ENCODE measurements around the gene RNU5D-1. TPM values are rescaled to one million over a fixed set of nuclear protein-coding genes. Genes with fewer than 3 reads are reported as not detected.

Gene RNU5D-1
- total RNA-seq, 2 experiments from 2014 or later: not detected

DNA sequence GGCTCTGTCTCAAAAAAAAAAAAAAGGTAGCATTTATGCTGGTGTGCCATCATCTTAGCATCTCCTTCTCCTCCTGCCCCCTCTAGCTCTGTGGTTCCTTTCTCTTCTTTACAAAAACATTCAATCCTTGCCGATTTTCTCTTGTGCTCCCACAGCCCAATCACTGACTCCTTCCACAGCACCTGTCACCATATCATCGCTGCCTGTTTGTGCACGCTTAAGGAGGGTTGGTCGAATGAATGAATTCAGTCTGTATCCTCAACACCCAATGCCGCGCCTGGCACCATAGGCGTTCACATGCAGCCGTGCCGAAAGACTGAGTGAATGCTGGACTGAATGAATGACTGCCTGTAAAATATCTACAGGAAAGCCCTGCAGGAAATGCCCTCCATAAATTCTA is 7.9 kb downstream of the RNU5D-1 start:
- no peaks in the 10 kb centered on the region for H3K36me3 Mint-ChIP-seq
- peak overlapping the region; percentile 82 for H3K27ac Mint-ChIP-seq
- ATAC-seq: no peak
- H3K9me3 Mint-ChIP-seq (ENCODE audit: low read depth): no peaks in the 10 kb centered on the region
- H3K27me3 Mint-ChIP-seq: no peaks in the 10 kb centered on the region
- peak; percentile 48 for DNase-seq
- peaks cover 66% of the 10 kb centered on the region for H3K4me1 Mint-ChIP-seq
- CTCF ChIA-PET: interaction anchor here (0.9 to 3.2 kb wide), 5 partner anchors 8 to 862 kb away, joined by 4 to 56 read pairs (median 4); partner anchors contain the start of gene RNU5D-1
- H3K4me3 Mint-ChIP-seq: peak overlapping the region; percentile 50

DNA sequence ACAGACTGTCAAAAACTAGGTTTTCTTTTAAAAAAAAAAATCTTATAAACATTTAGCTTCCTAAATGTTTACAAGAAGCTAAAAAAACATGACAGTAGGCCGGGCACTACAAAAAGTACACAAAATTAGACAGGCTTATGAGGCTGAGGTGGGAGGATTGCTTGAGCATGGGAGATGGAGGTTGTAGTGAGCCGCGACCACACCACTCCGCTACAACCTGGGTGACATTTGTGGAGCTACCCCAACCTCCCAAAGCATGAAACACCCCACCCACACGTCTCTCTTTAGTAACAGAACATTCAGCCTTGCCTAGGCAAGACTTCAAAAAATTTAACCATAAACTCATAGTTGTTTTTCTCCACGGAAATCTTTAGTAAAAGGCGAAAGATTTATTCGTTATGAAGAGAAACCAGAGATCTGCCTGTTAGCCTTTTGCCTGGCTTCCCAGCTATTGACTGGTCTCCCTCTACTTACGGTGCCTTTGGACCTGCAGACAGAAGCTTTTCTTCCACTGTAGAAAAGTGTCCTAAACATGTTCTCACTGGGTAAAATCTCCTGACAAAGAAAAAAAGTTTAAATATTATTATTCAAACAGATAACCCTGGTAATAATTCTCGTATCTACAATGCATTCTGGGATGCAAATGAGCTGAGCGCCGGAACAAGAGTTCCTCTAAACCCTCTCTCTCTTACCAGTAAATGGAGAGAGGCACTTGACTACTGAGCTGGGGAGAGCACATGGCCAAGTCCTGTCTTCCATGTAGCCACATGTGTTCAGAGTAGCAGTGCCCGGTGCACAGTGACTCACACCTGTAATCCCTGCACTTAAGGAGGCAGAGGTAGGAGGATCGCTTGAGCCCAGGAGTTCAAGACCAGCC is 9.2 kb downstream of the RNU5D-1 start:
- no peaks in the 10 kb centered on the region for H3K36me3 Mint-ChIP-seq
- H3K4me1 Mint-ChIP-seq: peaks cover 71% of the 10 kb centered on the region
- H3K9me3 Mint-ChIP-seq (ENCODE audit: low read depth): no peaks in the 10 kb centered on the region
- H3K4me3 Mint-ChIP-seq: peak overlapping the region; percentile 35
- CTCF ChIA-PET: interaction anchor here (0.7 to 3.2 kb wide), 12 partner anchors 10 to 863 kb away, joined by 3 to 56 read pairs (median 4); partner anchors contain the start of genes ARMH1, RNU5D-1 and TMEM53
- H3K27me3 Mint-ChIP-seq: no peaks in the 10 kb centered on the region
- DNase-seq: peak; percentile 93
- peak; percentile 84 for ATAC-seq
- peak overlapping the region; percentile 98 for H3K27ac Mint-ChIP-seq

DNA sequence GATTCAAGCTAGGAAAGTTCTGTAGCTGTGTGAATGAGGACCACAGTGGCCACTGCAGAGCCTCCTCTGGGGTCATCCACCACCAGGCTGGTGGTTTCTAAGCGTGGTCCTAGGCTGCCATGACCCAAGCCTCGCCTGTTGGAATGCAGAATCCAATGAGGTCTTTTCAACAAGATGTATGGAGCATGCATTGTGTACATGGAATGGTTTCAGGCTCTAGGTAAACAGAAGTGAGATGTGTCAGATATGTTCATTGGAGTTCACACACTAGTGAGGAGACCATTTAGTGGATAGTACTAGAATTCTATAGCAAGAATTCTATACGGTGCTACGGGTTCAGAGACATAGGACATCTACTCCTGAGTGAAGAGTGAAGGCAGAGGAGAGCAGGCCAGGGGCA is 10.7 kb downstream of the RNU5D-1 start:
- Mint-ChIP-seq H3K4me3 (no peak overlapping the region), H3K9me3 (ENCODE audit: low read depth) (no peaks in the 10 kb centered on the region), H3K27me3 (no peaks in the 10 kb centered on the region), H3K27ac (peak overlapping the region; percentile 98), H3K36me3 (no peaks in the 10 kb centered on the region), H3K4me1 (peaks cover 78% of the 10 kb centered on the region)
- no peak for ATAC-seq
- CTCF ChIA-PET: interaction anchor here (1.4 to 3.2 kb wide), 2 partner anchors 11 to 68 kb away, joined by 8 to 56 read pairs; partner anchors contain the start of gene RNU5D-1
- no peak for DNase-seq

DNA sequence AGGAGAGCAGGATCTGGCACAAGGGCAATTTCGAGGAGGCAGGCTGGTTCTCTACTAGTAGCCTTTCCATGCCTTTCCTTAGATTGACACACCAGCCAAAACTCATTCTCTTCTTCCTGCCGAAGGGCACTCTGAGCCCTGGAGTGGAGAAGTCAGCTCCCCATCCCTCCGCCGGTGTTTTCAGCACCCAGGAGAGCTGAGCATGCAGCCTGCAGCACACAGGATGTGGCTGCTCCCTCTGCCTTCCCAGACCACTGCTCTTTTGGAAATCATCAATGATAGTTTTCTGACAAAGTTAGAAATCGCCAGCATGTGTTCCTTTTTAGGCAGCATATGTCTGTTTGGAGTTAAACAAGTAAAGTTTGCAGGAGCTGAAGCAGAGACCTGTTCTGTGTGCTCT is 11.7 kb downstream of the RNU5D-1 start:
- CTCF ChIA-PET: interaction anchor here (1.6 to 5.7 kb wide), 3 partner anchors 11 to 67 kb away, joined by 7 to 52 read pairs (median 9); partner anchors contain the start of genes ARMH1, RNU5D-1 and TMEM53
- peaks cover 78% of the 10 kb centered on the region for H3K4me1 Mint-ChIP-seq
- no peak overlapping the region for H3K4me3 Mint-ChIP-seq
- no peak overlapping the region for H3K27ac Mint-ChIP-seq
- DNase-seq: no peak
- H3K9me3 Mint-ChIP-seq (ENCODE audit: low read depth): no peaks in the 10 kb centered on the region
- H3K36me3 Mint-ChIP-seq: no peaks in the 10 kb centered on the region
- H3K27me3 Mint-ChIP-seq: no peaks in the 10 kb centered on the region
- ATAC-seq: no peak

DNA sequence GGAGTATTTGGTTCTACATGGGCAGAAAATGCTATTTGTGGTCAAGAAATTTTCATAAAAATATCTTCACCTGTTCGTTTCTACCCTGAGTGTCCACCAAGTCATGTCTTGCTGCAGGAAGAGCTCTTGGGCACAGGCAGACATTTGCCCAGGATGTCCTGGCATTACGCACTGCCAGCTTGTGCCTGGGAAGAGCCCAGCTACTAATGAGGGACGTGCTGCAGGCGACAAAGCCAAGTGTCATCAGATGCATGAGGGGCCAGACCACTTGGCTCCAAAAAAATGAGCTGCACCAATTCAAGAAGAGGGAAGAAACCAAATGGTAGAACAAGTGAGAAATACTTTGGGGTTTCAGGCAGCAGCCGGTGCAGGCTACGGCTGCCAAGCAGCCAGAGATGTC is 12.9 kb downstream of the RNU5D-1 start:
- Mint-ChIP-seq H3K4me1 (peaks cover 68% of the 10 kb centered on the region), H3K36me3 (no peaks in the 10 kb centered on the region), H3K4me3 (no peak overlapping the region), H3K27me3 (no peaks in the 10 kb centered on the region), H3K27ac (no peak overlapping the region), H3K9me3 (ENCODE audit: low read depth) (no peaks in the 10 kb centered on the region)
- DNase-seq (no peak), ATAC-seq (no peak)
- CTCF ChIA-PET: interaction anchor here (0.8 to 5.7 kb wide), 8 partner anchors 12 to 775 kb away, joined by 3 to 52 read pairs (median 6); partner anchors contain the start of genes ARMH1, RNU5D-1 and TMEM53

DNA sequence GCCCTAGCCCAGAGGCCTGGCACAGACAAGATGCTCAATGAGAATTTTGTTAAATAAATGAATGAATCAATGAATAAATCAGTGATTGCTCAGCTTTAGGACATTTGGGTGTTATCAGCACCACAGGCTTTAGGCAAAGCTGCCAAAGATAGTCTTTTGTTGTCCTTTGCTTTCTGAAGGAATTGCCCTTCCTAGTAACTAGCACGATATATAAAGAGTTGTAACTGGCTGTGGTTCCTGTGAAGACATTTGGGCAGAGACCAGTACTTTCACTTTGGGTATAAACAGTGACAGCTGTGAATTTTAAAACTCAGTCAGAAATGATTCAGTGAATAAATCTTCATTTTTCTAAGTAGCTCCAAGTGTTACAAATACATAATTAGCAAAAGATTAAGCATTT is 13.3 kb downstream of the RNU5D-1 start:
- H3K27ac Mint-ChIP-seq: peak overlapping the region; percentile 3
- H3K9me3 Mint-ChIP-seq (ENCODE audit: low read depth): no peaks in the 10 kb centered on the region
- no peaks in the 10 kb centered on the region for H3K36me3 Mint-ChIP-seq
- H3K4me3 Mint-ChIP-seq: no peak overlapping the region
- ATAC-seq (no peak), DNase-seq (no peak)
- peaks cover 65% of the 10 kb centered on the region for H3K4me1 Mint-ChIP-seq
- no peaks in the 10 kb centered on the region for H3K27me3 Mint-ChIP-seq
- CTCF ChIA-PET: interaction anchor here (0.8 to 5.7 kb wide), 9 partner anchors 11 to 775 kb away, joined by 3 to 52 read pairs (median 6); partner anchors contain the start of genes ARMH1, RNU5D-1 and TMEM53

DNA sequence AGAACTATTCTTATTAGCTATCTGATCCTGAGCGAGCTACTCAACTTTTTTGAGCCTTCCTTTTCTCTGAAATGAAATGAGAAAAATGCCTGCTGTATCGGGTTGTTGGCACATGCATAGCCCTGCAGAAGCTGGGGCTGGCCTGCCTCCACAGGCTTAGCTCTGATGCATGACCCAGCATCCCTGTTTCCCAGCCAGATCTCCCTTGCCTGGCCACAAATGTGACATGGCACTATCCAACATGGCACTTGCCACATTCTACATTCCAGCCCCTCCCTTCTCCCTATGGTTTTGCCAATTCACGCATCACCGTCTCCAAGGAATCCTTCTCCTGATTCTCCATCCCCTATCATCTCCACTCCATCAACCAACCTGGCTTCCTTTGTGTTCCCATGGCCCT is 13.8 kb downstream of the RNU5D-1 start:
- peaks cover 63% of the 10 kb centered on the region for H3K4me1 Mint-ChIP-seq
- CTCF ChIA-PET: interaction anchor here (0.8 to 5.7 kb wide), 9 partner anchors 11 to 776 kb away, joined by 3 to 52 read pairs (median 4); partner anchors contain the start of gene RNU5D-1
- no peaks in the 10 kb centered on the region for H3K27me3 Mint-ChIP-seq
- no peak overlapping the region for H3K4me3 Mint-ChIP-seq
- ATAC-seq (no peak), DNase-seq (no peak)
- no peaks in the 10 kb centered on the region for H3K36me3 Mint-ChIP-seq
- no peaks in the 10 kb centered on the region for H3K9me3 Mint-ChIP-seq (ENCODE audit: low read depth)
- H3K27ac Mint-ChIP-seq: peak overlapping the region; percentile 3

DNA sequence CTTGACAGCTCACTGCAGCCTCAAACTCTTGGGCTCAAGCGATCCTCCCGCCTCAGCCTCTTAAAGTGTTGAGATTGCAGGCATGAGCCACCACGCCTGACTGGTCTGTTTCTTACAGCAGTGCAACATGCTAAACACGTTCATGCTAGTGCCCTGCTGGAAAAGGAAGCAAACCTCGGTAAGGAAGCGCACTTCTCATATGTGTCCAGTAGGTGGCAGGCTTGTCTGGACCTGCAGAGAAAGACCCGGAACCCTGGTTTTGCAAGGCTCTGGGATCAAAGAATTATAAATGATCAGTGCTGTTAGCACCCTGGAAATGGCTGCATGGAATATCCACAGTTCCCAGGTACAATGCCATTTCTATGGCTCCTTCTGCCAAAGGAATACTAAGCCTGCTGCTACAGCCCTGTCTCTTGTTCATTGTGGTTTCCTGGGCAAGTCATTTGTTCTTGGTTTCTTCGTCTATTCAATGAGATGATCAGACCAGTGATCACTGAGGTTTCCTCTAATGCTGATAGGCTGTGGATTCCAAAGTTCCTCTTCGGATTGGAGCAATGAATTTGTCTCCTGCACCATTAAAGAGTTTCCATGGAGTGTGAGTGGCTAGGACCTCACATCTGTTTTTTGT is 15.9 kb downstream of the RNU5D-1 start:
- H3K4me1 Mint-ChIP-seq: peaks cover 43% of the 10 kb centered on the region
- H3K27me3 Mint-ChIP-seq: peaks cover 13% of the 10 kb centered on the region
- DNase-seq (peak; percentile 83), ATAC-seq (peak; percentile 80)
- H3K36me3 Mint-ChIP-seq: no peaks in the 10 kb centered on the region
- no peaks in the 10 kb centered on the region for H3K9me3 Mint-ChIP-seq (ENCODE audit: low read depth)
- CTCF ChIA-PET: interaction anchor here (0.8 to 5.7 kb wide), 10 partner anchors 8 to 590 kb away, joined by 3 to 52 read pairs (median 4); partner anchors contain the start of genes ARMH1, RNU5D-1, TMEM53 and UROD
- peak overlapping the region; percentile 45 for H3K4me3 Mint-ChIP-seq
- H3K27ac Mint-ChIP-seq: peak overlapping the region; percentile 82

DNA sequence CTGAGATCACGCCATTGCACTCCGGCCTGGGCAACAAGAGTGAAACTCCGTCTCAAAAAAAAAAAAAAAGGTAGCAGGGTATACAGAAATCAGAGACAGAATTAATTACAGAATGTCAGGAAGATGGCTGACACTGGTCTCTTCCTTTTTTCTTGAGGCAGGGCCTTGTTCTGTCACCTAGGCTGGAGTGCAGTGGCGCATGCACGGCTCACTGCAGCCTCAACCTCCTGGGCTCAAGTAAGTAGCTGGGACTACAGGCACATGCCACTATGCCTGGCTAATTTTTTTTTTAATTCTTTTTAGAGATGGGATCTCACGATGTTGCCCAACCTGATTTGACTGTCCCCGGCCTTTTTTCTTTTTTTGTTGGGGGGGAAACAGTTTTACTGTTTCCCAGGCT is 16.4 kb downstream of the RNU5D-1 start:
- CTCF ChIA-PET: interaction anchor here (0.8 to 5.7 kb wide), 8 partner anchors 8 to 590 kb away, joined by 3 to 52 read pairs (median 4); partner anchors contain the start of genes ARMH1, RNU5D-1 and TMEM53
- Mint-ChIP-seq H3K36me3 (no peaks in the 10 kb centered on the region), H3K27ac (peak overlapping the region; percentile 82), H3K27me3 (peaks cover 13% of the 10 kb centered on the region), H3K4me1 (peaks cover 41% of the 10 kb centered on the region), H3K4me3 (no peak overlapping the region), H3K9me3 (ENCODE audit: low read depth) (no peaks in the 10 kb centered on the region)
- no peak for DNase-seq
- ATAC-seq: no peak

DNA sequence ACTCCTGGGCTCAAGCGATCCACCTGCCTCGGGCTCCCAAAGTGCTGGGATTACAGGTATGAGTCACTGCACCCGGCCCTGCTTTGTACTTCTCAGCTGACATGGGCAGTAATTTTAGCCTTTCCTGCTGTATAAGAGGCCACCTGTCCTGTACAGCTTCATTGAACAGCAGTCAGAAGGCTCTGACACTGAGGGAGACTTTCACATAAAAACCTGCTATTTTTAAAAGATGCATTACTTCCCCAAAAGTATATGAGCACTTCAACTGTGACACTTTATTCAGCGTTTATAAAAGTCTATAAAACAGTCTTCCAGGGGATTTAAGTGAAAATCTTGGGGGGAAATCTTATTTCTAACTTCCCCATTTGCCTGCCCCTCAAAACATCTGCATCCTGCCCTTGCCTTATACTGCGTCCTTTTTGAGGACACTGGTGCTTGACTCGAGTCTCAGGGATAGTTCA is 17.6 kb downstream of the RNU5D-1 start:
- DNase-seq: no peak
- Mint-ChIP-seq H3K27me3 (peaks cover 18% of the 10 kb centered on the region), H3K4me3 (no peak overlapping the region), H3K9me3 (ENCODE audit: low read depth) (no peaks in the 10 kb centered on the region), H3K27ac (no peak overlapping the region), H3K36me3 (no peaks in the 10 kb centered on the region), H3K4me1 (peaks cover 41% of the 10 kb centered on the region)
- CTCF ChIA-PET: interaction anchor here (1.0 to 1.4 kb wide), 4 partner anchors 18 to 63 kb away, joined by 3 read pairs; partner anchors contain the start of genes RNU5D-1 and TMEM53
- ATAC-seq: no peak

DNA sequence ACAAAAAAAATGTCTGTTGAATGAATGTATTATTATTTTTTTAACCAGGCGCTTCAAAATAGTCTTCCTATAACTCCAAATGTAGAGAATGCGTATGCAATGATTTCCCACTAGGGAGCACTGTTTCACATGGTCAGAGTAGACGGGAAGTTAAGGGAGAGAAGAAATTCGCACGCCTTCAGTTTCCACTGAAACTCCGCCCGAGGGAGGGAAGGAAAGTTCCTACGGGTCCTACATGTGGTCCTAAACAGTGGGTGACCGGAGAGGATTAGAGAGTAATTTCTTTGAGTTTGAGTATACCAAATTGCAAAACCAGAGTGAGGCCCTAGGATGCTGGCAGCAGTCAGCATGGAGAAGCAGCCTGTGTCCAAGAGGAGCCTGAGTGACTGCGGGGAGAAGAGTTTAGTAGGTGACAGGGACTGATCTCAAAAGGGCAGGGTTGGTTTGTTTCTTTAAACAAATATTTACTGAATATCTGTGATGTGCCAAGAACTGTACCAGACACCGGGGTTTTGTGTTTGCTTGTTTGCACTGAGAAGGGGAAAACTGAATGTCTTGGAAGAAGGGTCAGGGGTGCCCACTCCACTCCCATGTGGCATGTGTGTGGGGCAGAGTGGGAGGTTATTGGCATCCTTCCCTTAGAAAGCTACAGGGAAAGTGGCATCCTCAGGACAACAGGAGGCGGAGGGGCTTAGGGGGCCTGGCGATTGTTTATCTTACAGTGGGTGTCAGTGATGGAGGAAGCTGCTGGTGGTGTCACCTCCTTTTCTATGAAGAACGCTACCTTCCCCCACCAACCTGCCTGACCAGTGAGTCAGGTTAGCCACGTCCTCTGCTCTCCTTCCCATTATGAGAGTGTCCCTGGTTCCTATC is 22.8 kb downstream of the RNU5D-1 start:
- CTCF ChIA-PET: interaction anchor here (0.5 to 2.3 kb wide), 4 partner anchors 12 to 553 kb away, joined by 3 to 8 read pairs (median 4); no protein-coding TSS in a partner anchor
- DNase-seq: peak; percentile 50
- Mint-ChIP-seq H3K4me1 (peaks cover 13% of the 10 kb centered on the region), H3K4me3 (no peak overlapping the region), H3K9me3 (ENCODE audit: low read depth) (no peaks in the 10 kb centered on the region), H3K36me3 (no peaks in the 10 kb centered on the region), H3K27me3 (peaks cover 18% of the 10 kb centered on the region), H3K27ac (peak overlapping the region; percentile 0)
- ATAC-seq: peak; percentile 79

Data from activated CD8-positive, alpha-beta memory T cell treated with anti-CD3 and anti-CD28 coated beads, Interleukin-2, amount 10 ng/mL, durations not matched to agents 7 days and 5 days (primary cell).